Measurements from ENCODE around the gene SLIT3.
"Not testable (repeated sequence)": the region's sequence is repeated elsewhere in the genome, so short reads cannot be mapped to it uniquely, and the experiment has no call there.

The SLIT3 gene

DNA sequence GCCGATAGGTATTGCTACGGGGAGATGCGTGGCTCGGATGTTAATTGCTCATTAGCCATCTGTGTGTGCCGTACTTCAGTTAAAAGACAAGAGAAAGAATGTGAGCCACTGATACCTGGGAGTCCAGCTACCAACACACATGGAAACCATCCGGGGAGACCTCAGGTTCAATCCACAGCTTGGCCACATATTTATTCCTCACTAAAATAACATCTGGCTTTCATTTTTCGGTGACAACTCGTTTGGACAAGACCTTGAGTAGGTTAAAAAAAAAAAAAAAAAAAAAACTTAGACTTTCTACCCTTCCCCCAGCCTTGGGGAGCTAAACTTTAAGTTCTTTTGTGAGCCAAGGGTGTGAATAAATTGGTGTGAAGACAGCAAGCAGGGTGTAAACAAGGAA is 84.1 kb downstream of the SLIT3 start:
- DNase-seq = no peak

DNA sequence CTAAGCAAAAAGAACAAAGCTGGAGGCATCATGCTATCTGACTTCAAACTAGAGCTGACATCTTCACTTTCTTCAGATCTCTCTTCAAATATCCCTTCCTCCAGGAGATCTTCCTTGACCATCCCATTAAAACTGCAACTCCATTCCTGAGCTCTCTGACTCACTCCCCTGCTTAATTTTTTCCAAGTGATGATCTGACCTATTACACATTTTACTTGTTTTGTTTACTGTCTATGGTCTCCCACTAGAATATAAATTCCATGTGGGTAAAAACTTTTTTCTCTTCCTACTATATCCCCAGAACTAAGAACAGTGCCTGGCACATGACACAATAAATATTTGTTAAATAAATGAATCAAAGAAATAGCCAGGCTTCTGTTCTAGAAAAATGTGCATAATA is 87.5 kb downstream of the SLIT3 start:
- no peak for DNase-seq

DNA sequence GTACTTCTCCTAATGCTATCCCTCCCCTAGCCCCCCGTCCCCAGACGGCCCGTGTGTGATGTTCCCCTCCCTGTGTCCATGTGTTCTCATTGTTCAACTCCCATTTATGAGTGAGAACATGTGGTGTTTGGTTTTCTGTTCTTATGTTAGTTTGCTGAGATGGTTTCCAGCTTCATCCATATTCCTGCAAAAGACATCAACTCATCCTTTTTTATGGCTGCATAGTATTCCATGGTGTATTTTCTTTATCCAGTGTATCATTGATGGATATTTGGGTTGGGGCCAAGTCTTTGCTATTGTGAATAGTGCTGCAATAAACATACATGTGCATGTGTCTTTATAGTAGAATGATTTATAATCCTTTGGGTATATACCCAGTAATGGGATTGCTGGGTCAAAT is 89.2 kb downstream of the SLIT3 start:
- not testable (repeated sequence) for DNase-seq

DNA sequence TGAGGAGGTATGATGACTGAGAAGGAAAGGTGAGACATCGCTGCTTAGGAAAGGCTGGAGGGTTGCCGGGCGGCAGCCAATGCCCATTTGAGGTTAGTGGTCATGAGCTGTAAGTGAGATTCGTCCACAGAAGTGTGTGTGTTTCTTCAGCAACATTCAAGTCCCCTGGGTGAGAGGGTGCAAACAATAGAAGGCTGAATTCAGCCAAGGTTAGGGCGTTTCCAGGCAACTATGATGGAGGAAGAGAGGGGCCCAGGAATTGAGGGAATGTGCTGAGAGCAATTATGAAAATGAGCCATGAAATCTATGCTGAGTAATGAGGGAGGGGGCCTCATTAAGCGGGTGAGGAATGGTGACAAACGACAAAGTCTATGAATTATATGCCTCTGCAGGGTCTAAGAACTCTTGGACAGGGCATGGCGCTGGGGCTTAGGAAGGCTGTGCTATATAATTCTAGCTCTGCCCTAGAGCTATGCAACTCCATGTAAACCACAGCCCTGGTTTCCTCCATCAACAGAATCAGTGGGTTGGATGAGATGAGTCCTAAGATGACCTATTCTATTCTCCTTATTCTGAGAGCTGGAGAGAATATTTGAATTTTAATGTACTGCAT is 96.0 kb downstream of the SLIT3 start:
- peak; percentile 27 for DNase-seq

DNA sequence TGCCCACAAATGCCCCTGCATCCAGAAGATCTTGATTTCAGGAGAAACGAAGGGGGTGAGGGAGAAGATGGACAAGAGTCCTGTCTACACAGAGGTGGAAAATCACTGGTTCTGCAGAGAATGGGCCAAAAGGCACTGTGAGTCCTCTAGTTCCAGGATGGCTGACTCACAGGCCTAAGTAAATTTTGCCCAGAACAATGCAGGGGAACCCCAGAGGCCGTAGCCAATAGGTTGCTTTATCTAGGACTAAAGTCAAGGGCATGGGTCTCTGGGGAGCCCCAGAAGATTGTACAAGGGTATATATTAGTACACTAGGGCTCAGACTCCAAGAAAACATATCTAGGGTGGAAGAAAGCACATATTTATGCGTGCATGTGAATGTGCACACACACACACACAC is 98.0 kb downstream of the SLIT3 start:
- no peak for DNase-seq

DNA sequence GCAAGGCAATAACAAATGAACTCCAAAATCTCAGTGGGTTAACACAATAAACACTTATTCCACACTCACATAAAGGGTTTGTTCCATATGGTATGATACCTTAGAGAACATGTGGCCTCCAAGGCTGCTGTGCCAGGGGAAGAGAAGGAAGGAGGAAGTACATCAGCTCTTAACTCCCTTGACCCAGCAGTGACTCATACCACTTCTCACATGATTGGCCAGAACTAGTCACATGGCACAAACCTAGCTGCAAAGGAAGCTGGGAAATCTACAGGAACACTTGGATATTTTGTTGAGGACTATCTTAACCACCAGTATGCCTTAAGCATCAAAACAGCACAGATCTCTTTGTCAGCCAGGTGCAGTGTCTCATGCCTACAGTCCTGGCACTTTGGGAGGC is 99.3 kb downstream of the SLIT3 start:
- no peak for DNase-seq

DNA sequence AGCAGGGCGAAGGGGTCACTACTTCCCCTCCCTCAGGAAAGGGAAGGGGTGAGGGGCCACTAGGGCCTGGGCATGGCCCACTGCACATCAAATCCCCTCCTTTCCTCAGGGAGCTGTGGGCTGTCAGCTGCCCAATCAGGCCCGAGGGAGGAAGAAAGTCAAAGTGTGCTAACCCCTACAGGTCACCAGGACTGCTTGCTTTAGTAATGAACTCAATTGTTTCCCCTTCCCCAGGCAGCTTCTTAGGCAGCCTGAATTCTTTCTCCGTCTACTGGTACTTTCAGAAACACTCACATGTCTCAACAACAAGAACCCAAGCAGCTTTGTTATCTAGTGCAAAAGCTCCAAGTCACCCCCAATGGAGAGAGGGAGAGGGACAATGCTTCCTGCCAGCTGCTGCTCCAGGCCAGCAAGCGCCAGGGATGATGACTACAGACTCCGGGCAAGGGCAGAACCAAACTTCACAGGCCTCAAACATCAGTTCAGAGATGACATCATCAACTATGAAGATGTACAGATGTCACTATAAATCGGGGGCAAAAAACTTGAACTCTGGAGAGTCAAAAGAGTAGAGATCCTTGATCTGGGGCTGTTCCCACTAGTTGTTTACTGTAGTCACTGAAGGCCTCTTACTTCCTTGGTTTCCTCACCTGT is 100.7 kb downstream of the SLIT3 start:
- no peak for DNase-seq

DNA sequence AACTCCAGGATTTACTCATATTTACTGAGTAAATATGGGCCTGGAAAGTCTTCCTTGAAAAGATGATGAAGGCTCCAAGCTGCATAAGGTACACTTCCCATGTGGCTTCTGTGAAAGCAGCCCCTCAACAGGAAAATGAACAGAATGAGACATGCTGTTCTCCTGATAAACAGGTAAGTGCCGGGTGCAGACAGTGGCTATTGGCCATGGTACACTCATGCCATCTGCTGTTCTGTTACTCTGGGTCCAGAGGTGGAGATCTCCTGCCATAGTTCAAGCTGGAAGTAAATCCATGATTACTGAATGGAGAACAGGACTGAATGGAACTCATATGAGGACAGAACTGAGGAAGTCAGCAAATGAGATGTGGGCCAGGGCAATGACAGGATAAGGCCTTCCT is 103.6 kb downstream of the SLIT3 start:
- no peak for DNase-seq

DNA sequence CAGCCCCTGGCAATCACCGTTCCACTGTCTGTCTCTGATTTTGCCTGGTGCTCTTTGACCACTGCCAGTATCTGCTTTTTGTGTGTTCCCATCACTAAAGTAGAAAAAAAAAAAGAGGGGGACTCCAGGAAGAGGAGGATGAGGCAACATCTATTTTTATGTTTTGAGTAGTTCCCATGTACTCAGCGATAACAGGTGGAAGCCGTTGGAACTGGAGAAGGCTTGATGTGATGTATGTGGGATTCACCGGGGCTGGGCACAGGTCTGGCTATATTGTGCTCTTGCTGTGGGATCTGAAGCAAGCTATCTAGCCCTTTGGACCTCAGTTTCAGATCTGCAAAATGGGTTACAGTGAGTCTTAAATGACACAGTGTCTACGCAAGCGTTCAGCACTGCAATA is 104.9 kb downstream of the SLIT3 start:
- DNase-seq = no peak

DNA sequence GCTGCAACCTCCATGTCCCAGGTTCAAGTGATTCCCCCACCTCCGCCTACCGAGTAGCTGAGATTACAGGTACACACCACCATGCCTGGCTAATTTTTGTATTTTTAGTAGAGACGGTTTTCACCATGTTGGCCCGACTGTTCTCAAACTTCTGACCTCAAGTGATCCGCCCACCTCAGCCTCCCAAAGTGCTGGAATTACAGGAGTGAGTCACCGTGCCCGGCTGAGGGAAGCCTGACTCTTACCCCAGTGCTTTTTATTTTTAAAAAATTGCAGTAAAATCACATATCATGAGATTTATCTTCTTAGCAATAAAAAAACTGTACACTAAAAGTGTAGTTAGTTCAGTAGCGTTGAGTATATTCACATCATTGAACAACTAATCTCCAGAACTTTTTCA is 105.3 kb downstream of the SLIT3 start:
- no peak for DNase-seq

DNA sequence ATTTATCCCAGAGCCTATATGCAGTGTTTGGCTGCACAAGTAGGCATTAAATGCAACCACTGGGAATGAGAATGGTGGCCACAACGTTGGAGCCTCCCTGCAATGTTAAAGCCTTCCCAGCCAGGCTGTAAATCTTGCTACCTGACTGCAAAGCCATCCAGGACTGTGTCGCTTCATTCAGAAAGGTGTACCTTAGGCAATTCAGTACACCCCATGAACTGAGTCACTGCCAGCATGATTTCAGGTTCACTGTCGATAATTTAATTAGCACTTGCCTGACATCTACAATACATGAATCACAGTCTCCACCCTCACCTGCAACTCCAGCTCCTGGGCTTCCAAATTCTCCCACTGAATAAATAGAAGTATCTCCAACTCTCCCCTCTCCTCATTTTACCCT is 108.4 kb downstream of the SLIT3 start:
- no peak for DNase-seq

DNA sequence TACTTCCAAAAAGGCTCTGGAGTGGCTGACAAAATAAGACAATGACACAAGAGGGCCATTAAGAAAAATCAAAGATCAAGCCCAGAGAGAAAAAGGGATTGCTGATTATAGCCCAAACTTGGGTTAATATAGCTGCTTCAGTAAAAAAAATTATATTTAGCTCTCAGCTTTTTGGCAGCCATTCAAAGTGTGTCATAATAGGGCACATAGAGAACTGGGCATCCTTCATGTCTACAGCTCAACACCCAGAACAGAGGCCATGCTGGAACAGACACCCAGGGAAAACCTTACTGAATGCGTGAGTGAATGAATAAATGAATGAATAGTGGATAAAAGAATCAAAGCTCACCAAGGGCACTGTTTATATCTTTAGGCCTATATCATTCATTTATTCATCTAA is 110.1 kb downstream of the SLIT3 start:
- no peak for DNase-seq

DNA sequence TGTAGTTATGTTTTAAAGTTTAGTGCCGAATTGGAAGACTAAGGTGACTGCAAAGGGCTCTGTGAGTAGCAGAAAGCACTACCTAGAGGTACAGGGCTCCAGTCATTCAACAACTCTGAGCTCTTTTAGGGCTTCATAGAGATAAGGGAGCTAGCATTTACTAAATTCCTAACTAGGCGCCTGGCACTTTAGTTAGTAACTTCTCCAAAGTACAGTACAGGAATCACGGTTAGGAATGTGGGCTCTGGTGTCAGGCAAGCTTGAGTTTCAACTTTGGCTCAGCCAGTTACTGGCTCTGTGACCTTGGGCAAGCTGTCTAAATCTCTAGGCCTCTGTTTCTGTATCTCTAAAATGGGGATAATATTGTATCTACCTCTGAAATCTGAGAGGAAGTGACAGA is 115.3 kb downstream of the SLIT3 start:
- no peak for DNase-seq

DNA sequence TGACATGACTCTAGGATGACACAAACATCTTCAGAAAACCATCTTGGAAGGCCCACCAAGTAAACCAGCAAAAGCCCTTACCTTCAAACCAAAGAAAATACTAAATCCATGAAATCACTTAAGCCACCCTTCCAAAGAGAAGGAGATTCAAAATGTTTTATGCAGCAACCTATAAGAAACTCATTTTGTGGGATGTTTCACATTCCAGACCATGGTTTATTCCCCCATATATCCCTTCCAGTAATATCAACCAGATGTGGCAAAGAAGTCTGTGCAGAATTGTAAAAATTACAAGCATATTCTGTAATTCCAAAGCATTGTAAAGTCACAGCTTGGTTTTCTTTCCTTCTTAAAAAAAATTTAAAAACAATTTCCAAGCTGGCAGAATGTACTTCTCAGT is 117.4 kb downstream of the SLIT3 start:
- no peak for DNase-seq

DNA sequence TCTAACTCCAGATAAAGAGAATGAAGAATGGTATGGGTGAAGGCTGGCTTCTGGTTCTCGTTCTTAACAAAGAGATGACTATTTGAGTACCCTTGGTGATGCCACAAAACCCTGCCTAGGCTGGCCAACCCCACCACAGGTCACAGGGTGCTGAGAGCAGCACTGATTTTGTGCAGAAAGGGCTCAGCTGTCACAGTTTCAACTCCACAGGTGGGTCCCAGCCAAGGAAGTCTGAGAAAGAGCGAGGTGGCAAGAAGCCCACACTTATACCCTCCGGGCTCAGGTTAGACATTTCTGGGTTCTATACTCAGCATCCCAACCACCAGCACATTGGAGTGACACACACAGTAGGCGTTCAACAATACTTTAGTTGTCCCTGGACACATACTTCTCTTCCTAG is 118.1 kb downstream of the SLIT3 start:
- DNase-seq = no peak

DNA sequence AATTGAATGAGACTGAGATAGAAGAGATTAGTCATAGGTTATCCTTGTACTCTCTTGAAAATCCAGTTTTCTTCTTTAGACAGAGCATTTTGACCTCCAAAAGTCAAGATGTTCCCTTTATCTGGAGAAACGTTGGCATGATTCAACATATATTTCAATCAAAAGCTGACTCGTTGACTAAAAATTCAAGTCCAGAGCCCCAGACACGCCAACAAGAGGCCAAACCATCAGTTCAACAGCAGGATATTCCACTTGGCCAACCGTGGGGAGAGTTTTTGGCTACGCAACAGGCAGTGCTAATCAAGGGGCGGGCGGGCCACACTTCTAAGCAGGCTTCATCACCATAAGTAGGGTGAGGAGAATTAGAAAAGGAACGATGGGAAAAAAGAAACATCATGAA is 119.1 kb downstream of the SLIT3 start:
- DNase-seq = no peak

DNA sequence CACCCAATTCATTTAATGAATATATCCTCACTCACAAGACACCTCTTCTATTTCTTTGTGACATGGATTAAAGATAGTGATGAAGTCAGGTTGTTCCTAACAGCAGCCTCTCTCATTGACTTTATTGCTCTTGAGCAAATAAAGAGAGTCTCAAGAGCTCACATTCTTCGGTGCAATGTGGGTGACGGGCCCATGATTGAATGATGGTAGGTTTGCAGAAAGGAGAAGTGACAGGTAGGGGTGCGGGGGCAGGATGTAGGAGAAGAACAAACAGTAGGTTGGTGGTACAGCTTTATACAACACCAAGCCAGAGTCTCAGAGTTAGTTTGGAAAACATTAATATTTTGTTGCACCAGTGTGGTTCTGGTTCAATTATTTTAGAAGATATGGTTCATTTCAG is 122.2 kb downstream of the SLIT3 start:
- no peak for DNase-seq

DNA sequence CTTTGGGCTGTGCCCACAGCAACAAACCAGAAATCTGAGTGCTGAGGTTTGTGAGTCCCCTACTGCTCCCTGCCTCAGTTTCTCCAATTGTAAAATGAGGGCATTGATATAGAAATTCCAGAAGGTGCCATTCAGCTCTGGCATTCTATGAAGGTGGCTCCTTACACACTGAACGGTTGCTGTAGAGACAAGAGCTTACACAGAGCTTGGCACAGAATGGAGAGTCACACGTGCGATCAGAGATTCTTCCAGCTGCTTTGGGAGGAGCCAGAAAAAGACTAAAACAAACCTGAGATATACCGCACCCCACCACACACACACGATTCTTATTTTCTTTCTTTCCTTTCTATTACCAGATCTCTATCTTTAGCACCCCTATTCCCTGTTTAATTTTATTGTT is 122.7 kb downstream of the SLIT3 start:
- DNase-seq = no peak

DNA sequence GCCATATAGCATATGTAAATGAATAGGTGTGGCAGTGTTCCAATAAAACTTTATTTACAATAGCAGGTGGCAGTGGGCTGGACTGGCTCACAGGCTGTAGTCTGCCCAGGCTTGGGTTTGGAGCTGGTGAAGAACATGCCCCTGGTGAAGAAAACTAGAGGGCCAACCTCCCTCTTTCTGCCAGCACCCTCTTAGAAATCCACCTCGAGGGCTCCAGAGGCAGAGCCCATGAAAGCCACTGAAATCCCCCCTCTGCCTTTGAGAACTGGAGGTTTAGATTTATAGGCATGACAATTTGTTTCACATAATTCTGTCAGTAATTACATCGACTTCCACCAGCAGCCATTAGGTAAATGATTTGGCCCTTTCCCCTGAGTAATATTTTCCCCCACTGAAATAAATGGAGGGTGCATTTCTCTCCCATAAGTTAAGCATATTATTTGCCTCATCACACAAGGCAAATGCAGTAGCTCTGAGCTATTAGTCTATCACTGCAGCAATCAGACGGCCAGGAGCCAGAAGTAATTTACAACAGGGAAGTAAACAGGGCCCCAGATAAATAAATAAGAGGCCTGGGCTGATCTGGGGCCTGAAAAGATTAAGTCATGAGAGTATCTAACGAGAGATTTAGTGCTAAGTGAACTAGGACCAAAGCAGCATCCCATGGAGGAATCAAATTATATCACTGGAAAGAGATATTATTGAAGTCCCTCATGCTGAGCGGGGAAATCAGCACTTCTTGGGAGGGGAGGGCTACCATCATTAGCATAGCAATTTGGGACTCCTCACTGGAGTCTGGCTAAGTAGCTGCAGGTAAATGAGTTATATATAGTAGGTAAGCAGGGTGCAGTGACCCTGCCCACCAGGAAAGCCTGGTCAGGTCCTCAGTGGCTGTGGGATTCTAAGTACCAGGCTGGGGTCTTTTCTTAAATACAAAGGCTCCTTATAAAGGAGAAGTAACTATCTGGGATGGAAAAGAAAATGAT is 123.9 kb downstream of the SLIT3 start:
- DNase-seq = no peak

DNA sequence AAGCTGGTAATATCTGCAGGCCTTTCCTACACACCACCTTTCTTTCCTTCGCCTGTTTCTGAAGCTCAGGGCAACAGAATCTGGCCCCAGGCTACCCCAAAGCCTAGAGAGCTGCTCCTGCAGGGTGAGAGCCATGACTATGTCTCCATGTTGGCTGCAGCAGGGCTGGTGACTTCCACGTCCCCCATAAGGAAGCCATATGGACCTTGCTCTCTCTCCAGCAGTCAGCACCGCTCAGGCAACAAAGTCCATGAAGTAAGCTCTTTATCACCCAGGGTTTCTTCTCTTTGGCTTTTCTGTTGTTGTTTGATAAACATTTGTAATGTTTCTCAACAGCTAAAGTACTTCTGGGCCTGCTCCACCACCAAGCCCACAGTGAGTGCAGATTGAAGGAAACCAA is 125.2 kb downstream of the SLIT3 start:
- no peak for DNase-seq

DNA sequence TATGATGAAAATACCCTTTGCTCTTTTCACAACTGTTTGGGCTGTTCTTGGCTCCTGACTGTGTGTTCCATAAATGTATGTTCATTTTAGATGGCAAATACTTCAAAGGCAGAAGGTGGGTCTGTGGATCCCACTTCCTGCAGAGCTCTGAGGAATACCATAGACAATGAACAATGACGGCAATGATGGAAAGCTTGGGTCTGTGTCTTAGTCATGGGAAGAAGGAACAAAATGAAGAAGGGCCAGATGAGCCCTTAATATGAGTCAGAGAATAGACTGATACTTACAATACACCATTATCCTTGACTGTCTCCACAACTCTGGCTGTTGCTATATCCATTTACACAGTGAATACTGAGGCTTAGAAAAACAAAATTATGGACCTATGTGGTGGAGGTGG is 126.0 kb downstream of the SLIT3 start:
- no peak for DNase-seq

DNA sequence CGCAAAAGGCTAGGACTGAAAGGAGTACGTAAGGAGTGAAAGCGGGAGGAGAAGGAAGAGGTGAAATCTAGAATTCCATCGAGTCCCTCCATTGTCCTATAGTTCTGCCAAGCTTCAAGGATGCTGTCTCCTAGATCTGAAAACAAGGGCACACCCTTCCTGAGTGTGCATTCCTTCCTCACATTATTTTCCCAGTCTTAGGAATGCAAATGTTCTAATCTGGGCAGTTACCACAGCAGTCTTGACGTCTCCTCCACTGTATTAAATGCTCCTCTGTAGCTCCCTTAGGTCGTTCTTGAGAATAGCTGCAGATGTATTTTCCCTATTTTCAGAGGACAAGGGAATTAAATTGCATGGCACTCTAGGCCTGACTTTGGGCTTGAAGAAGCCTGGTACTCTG is 127.6 kb downstream of the SLIT3 start:
- no peak for DNase-seq

DNA sequence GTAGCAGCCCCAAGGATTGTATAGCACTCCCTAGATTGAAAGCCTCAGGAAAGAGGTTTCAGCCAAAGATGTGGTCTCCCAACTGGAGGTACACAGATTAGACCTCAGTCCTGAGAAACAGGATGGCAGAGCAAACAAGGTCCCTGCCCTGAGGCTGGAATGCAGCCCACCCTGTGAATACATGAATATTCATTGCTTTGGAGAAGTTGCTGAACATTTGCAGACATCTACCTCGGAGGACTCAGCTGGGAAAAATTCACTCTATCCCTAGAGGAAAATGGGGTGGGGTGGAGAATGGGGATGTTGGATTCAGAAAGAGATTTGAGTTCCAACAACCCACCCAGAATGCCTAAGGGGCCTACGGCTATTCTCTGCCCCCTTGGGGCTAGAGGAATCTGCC is 129.4 kb downstream of the SLIT3 start:
- DNase-seq = no peak

DNA sequence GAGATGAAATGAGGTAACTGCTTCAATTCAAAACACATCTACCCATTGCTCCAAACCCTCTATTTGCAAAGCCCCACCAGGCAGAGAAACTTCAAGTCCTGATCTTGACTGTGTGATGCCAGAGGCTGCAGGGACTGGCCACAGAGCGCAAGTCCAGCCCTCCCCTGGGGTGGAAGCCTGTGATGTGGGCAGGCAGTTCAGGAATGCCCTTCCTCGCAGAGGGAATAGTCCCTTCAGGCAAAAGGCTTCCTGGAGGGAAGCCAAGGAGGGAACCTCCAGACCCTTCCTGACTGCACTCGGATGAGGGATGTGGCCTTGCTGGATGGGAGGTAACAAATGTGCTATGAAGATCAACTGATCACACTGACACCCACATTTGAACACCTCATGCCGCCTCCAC is 131.2 kb downstream of the SLIT3 start:
- DNase-seq = no peak
